Activated CD8-positive, alpha-beta memory T cell treated with anti-CD3 and anti-CD28 coated beads for 1 hour (primary cell): ENCODE results near the gene HSPB6.

Source experiments
- DNase-seq, 2 donors: peaks; one replicate each; pipeline ENCODE4 v3.0.0-alpha.2; 2020; ENCODE audit warnings: low read depth in 1 of 2; ENCODE audit errors: extremely low read depth in 1 of 2

HSPB6 gene

DNA sequence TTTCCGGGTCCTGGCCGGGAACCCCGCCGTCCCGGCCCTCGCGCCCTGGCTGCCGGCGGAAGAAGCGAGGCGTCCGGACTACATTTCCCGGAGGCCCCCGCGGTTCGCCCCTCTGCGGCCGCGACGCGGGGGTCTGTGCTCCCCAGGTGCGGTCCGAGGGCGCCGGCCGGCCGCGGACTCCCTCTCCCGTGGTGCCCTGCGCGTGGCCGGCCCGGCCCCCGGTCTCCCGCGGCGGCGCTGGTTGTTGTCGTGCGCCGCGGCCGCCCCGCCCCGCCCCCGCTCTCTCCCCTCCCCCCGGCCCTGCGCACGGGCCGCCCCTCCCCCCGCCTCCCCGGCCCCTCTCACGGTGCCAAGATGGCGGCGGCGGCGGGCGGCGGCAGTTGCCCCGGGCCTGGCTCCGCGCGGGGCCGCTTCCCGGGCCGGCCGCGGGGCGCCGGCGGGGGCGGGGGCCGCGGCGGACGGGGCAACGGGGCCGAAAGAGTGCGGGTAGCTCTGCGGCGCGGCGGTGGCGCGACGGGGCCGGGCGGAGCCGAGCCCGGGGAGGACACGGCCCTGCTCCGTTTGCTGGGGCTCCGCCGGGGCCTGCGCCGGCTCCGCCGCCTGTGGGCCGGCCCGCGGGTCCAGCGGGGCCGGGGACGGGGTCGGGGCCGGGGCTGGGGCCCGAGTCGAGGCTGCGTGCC, 39.0 kb downstream of the HSPB6 start, which contains the start of gene KMT2B:
TSS of gene KMT2B (plus strand) at position 339 of the 680 bp plus-strand sequence. CDS start at position 355, 16 bp downstream.
- DNase-seq: no peak

DNA sequence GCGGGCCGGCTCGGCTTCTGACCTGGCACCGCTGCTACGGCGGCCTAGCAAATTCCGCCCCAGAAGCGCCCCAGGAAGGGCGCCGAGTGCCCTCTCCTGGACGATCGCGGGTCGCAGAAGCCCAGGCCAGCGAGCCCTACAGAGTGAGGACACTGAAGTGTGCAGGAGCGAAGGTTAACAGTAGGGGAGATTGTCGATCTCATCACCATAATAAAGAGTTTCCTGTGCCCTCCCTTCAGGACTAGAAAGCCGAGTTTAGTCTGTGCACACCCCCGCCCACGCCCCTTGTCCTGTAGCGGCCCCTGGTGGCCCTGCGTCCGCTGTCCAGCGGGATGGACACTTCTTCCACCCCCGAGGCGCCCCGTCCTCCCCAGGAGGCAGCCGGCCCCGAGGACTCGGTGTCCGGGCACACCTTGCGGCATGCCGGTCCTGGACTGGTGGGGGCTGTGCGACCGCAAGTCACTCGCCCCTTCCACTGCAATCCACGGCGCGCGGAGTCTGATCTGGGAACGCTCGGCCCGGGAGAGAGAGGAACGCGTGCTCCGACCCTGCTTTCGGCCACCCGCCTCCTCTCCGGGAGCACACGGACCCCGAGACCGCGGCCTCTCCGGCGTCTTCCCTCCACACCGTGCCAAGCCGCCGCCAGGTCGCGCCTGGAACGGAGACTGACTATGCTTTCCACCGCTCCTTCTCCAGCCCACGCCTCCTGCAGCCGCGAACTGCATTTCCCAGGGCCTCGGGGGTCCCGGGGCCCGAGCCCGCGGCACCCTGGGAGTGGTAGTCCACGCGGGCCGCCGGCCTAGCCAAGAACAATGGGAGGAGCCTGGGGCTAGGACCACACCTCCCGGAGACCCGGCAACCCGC, 39.8 kb downstream of the HSPB6 start:
- peak; percentile 90 to 91 for DNase-seq

DNA sequence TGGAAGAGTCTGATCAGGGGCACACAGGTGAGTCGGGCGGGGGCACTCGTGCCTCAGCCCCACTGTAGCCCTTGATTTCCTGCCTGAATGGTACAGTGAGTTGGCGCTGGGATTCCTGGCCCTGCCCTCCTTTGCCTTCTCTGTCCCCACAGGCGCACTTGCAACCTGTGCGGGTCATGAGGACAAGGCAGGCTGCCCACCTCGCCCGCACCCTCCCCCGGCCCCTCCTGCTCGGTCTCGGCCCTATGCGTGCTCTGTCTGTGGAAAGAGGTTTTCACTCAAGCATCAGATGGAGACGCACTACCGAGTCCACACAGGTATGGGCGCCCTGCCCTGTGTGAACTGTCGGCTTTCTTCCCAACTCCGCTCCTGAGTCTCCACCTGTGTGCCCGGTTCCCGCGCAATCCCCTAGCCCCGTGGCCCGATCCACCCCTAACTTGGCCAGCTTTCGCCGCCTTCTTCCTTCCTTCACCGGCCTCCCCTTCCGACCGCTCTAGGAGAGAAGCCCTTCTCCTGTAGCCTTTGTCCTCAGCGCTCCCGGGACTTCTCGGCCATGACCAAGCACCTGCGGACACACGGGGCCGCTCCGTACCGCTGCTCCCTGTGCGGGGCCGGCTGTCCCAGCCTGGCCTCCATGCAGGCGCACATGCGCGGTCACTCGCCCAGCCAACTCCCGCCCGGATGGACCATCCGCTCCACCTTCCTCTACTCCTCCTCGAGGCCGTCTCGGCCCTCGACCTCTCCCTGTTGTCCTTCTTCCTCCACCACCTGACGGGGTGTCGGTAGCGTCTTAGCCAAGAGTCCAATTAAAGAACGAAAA, 40.6 kb downstream of the HSPB6 start:
- no peak for DNase-seq

DNA sequence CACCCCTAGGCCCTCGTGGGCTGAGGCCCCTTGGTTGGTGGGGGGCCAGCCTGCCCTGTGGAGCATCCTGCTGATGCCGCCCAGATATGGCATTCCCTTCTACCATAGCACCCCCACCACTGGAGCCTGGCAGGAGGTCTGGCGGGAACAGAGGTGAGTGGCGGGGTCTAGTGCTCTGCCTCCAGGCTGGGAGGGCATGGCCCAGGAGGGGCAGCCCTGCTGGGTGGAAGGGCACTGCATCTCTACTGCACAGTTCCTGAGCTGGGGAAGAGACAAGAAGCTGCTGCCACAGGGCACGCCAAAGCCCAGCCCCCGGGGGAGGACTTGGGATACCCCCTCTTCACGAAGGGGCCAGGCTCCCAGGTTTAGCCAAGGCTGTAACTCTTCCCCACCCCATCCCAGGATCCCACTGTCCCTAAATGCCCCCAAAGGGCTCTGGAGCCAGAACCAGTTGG, 41.4 kb downstream of the HSPB6 start:
- no peak for DNase-seq

DNA sequence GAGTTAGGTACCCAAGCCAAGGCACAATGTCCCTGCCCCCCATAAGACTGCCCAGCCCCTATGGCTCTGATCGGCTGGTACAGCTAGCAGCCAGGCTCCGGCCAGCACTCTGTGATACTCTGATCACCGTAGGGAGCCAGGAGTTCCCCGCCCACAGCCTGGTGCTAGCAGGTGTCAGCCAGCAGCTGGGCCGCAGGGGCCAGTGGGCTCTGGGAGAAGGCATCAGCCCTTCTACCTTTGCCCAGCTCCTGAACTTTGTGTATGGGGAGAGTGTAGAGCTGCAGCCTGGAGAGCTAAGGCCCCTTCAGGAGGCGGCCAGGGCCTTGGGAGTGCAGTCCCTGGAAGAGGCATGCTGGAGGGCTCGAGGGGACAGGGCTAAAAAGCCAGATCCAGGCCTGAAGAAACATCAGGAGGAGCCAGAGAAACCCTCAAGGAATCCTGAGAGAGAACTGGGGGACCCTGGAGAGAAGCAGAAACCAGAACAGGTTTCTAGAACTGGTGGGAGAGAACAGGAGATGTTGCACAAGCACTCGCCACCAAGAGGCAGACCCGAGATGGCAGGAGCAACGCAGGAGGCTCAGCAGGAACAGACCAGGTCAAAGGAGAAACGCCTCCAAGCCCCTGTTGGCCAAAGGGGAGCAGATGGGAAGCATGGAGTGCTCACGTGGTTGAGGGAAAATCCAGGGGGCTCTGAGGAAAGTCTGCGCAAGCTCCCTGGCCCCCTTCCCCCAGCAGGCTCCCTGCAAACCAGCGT, 42.1 kb downstream of the HSPB6 start:
- no peak for DNase-seq

DNA sequence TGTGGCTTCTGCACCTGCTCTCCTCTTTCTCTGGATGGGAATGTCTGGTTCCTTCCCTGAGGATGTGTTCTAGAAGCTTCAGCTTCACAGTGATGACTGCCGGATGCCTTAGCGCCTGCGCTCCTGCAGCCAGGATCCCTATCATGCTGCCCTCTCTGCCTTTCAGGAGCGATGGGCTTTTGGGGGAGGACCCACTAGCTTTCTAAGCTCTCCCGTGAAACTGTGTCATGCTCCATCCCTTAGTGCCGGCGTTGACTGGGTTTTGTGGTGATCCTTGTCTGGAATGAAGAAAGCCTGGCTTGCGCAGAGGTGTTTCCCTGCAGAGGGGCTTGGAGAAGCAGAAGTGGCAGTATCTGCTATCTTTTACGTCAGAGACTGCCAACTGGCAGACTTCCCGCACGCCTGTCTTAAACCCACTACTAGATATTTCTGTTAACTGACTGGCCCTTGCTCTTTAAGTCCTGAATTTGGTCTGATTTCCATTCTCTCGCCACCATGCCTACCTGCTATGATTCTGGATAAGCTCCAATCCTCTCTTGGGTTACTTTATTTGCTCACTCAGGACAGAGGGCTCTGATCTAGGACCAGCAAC, 42.8 kb downstream of the HSPB6 start:
- DNase-seq: no peak

DNA sequence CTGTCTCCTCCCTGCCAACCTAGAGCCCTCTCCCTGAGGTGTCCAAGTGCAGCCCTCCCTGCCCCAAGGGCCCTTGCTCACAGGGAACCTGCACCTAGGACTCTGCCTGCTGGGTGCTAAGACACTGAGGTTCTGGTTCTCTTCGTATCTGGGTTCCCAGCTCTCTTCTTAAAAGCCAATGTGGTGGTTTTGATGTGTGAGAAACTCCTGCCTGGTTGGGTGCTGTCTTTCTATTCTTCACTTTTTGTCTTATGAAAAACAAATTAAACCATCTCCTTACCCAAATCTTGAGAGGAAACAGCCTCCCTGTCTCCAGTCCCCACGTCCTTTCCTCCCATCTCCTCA, 43.4 kb downstream of the HSPB6 start:
- no peak for DNase-seq

DNA sequence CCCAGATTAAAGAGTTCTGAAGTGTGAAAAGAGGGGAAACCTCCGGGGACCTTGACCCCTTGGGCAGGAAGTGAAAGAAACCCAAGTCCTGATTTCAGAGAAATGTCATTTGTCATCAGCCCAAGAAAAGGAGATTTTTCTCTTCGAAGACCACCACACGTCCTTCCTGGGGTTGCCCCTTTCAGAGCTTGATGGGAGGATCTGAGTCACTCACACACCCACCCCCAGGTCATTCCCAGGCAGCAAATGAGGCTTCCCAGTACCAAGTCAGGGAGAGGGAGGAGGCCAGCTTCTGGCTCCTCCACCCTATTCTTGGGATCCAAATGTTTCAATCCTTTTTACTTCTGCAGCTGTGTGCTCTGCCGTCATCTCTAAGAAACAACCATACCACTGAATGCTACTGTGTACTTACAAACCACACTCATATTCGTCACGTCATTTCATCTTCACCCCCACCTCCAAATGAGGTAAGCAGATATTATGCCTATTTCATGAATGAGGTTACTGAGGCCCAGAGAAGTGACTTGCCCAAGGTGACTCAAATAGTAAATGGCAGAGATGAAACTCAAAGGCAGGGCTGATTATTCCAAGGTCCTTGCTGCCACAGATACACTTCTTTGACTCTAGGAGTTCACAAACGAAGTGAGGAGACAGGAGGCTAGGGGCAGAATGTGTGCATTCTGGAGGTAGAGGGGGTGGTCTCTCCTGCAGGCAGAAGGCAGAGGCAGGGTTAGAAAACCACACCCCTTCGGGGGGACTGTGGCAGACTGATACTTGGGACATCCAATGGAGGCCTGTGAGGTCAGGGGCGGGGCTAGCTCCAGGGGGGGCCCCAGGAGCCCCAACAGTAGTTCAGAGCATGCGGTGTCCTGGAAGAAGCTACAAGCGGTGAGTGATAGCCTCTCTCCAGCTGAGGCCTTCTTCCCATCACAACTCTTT, 44.0 kb downstream of the HSPB6 start:
- DNase-seq: no peak

DNA sequence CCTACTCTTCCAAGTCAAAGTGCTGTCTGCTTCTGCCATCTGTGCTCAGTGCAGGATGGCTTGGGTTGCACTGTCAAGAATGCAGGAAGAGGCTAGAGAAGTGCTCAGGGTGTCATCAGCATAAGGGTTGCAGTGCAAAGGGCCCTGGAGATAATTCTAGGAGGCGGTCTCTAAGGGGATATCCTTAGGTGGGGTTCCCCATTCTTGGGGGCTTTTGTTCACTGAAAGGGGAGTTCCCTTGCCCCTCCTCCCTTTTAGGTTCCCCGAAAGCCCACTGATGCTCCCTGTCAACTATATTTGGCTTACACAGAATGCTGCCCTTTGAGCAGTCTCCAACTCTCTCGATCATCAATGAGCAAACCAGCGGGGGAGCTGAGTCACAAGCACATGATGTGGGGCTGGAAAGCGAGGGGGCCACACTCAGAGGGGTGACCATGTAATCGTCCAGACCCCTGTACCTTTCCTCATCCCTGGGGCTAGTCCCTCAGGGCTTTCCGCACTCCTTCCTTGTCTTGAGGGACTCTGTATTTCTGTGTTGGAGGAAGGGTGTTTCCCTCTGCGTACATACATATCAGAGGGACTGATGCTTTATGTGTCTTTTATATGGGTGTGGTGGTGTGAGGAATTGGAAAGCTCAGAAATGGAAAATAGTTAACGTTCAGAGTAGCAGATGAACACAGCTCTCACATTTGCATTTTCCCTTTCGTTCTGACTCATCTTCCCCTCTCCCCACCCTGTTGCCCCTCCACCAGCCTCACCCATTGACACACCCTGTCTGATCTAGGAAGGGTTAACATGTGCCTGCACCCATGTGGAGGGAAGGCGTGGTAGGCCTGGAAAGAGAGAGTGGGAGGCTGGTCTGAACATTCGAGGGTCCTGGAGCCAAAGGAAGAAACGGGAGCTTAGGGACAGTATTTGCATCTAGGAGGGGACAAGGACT, 45.8 kb downstream of the HSPB6 start:
- no peak for DNase-seq

DNA sequence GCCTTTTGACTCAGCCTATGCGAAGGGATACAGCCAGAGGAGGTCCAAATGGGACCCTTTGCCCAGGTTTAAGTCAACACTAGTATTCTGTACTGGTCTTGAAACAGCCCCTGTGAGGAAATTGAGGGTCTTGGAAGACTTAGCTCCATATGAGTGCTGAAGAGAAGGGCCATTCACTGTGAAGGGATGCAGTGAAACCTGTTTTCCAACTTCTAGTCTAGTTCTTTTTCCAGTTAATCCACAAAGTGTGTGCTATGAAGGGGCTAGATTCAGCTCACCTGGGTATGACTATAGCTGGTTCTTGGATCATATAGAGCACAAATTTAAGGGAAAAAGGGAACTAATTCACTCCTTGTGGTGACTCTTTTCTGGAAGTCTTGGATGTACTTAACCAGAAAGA, 48.4 kb downstream of the HSPB6 start:
- no peak for DNase-seq
